DOHH2 (cell line): Measurements from ENCODE around the gene PNPLA7.
"Not testable (repeated sequence)": the region's sequence is repeated elsewhere in the genome, so short reads cannot be mapped to it uniquely, and the experiment has no call there.

Experiments used
- H3F3A ChIP-seq: fragments of 200-600 bp; sonication (generic), shearing (Covaris generic); 2 replicates; pipeline ENCODE4 v1.6.0; 2016; ENCODE audit warnings: antibody characterized with exemption, mild to moderate bottlenecking; ENCODE audit not compliant: control insufficient read depth, insufficient read depth
- H3K27ac ChIP-seq: fragments of 200-600 bp; sonication (generic); 2 replicates; pipeline ENCODE4 v1.5.1; 2014; ENCODE audit warnings: low read depth, mild to moderate bottlenecking, low read length, moderate library complexity
- H3K27me3 ChIP-seq: fragments of 200-600 bp; sonication (generic); 2 replicates; pipeline ENCODE4 v1.6.1; 2014; ENCODE audit warnings: mild to moderate bottlenecking, low read length, mixed read lengths; ENCODE audit not compliant: control insufficient read depth
- H3K36me3 ChIP-seq: fragments of 200-600 bp; sonication (generic); 2 replicates; pipeline ENCODE4 v1.6.1; 2014; ENCODE audit warnings: mild to moderate bottlenecking, low read length, moderate library complexity, mixed read lengths; ENCODE audit not compliant: control insufficient read depth
- H3K4me1 ChIP-seq: fragments of 200-600 bp; sonication (generic); 2 replicates; pipeline ENCODE4 v1.6.1; 2014; ENCODE audit warnings: mild to moderate bottlenecking, low read length, mixed read lengths; ENCODE audit not compliant: control insufficient read depth
- H3K4me2 ChIP-seq: fragments of 200-600 bp; sonication (generic); 2 replicates; pipeline ENCODE4 v1.6.0; 2014; ENCODE audit warnings: mild to moderate bottlenecking, low read length, moderate library complexity
- H3K4me3 ChIP-seq: fragments of 200-600 bp; sonication (generic); 2 replicates; pipeline ENCODE4 v1.5.1; 2014; ENCODE audit warnings: mild to moderate bottlenecking, low read length, mixed read lengths
- H3K79me2 ChIP-seq: fragments of 200-600 bp; sonication (generic); 2 replicates; pipeline ENCODE4 v1.6.1; 2014; ENCODE audit warnings: mild to moderate bottlenecking, low read length, mixed read lengths; ENCODE audit not compliant: control insufficient read depth
- H3K9me2 ChIP-seq: fragments of 200-600 bp; sonication (generic); replicated peaks from 2 replicates; pipeline ENCODE4 v1.6.1; 2014; ENCODE audit warnings: mild to moderate bottlenecking, low read length, mixed read lengths; ENCODE audit not compliant: control insufficient read depth
- H3K9me3 ChIP-seq: fragments of 200-600 bp; sonication (generic); 2 replicates; pipeline ENCODE4 v1.6.1; 2014; ENCODE audit warnings: antibody characterized with exemption, low read length, mixed read lengths; ENCODE audit not compliant: control insufficient read depth, insufficient read depth
- H4K20me1 ChIP-seq: fragments of 200-600 bp; sonication (generic); 2 replicates; pipeline ENCODE4 v1.6.0; 2014; ENCODE audit warnings: low read depth, mild to moderate bottlenecking, antibody characterized with exemption, low read length, moderate library complexity; ENCODE audit not compliant: control insufficient read depth, insufficient read depth
- EZH2phosphoT487 ChIP-seq: fragments of 200-600 bp; sonication (generic); IDR thresholded peaks from 2 replicates; pipeline ENCODE4 v1.6.1; 2017; ENCODE audit warnings: borderline replicate concordance, mild to moderate bottlenecking, antibody characterized with exemption, low read length, moderate library complexity, mixed read lengths
- TF ChIP-seq, protein P1 (sequence below): fragments of 200-600 bp; sonication (generic); IDR thresholded peaks from one replicate; pipeline ENCODE4 v1.5.1; 2014; ENCODE audit warnings: antibody characterized with exemption, mild to moderate bottlenecking, low read depth, low read length; ENCODE audit not compliant: poor library complexity, severe bottlenecking

PNPLA7 gene

DNA sequence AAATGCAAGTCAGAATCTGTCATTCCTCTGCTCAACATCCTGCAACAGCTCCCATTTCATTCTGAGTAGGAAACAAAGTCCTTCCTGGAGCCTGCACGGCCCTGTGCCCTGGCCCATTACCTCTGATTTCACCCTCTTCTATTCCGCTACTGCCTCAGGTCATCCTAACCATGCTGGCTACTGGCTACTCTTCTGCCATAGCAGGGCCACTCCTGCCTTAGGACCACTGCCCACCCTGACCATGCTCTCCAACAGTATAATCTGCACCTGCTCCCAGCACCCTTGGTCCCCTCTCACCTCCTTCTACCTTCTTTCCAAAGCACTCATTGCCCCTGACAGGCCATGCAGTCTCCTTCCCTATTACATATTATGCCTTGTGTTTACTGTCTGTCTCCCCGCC lies 20.4 kb upstream of the PNPLA7 start:
- Histone ChIP-seq H4K20me1 (no peaks in the 10 kb centered on the region), H3K4me2 (no peak overlapping the region), H3K36me3 (peaks cover 53% of the 10 kb centered on the region), H3K4me1 (peaks cover 19% of the 10 kb centered on the region), H3K27ac (no peak overlapping the region), H3K27me3 (no peaks in the 10 kb centered on the region), H3K4me3 (no peak overlapping the region), H3K9me2 (no peaks in the 10 kb centered on the region), H3K79me2 (peaks cover 43% of the 10 kb centered on the region), H3K9me3 (peaks cover 15% of the 10 kb centered on the region; the same call in 1 of the 2 replicates), H3F3A (peaks cover 8% of the 10 kb centered on the region)
- TF ChIP-seq, protein P1, sequence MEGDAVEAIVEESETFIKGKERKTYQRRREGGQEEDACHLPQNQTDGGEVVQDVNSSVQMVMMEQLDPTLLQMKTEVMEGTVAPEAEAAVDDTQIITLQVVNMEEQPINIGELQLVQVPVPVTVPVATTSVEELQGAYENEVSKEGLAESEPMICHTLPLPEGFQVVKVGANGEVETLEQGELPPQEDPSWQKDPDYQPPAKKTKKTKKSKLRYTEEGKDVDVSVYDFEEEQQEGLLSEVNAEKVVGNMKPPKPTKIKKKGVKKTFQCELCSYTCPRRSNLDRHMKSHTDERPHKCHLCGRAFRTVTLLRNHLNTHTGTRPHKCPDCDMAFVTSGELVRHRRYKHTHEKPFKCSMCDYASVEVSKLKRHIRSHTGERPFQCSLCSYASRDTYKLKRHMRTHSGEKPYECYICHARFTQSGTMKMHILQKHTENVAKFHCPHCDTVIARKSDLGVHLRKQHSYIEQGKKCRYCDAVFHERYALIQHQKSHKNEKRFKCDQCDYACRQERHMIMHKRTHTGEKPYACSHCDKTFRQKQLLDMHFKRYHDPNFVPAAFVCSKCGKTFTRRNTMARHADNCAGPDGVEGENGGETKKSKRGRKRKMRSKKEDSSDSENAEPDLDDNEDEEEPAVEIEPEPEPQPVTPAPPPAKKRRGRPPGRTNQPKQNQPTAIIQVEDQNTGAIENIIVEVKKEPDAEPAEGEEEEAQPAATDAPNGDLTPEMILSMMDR = no peak
- no peak for TF ChIP-seq EZH2phosphoT487

DNA sequence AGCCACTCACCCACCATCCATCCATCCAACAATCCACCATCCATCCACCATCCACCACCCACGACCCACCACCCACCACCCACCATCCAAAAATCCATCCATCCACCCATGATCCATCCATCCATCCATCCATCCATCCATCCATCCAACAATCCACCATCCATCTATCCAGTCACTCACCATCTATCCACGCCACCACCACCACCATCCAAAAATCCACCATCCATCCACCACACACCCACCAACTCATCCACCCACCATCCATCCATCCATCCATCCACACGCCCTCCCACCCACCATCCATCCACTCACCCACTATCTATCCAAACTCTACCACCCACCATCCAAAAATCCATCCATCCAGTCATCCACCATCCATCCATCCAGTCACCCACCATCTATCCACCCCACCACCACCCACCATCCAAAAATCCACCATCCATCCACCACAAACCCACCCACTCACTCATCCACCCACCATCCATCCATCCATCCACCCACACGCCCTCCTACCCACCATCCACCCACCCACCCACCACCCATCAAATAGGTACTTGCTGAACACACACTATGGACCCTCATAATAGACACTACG lies 19.5 kb upstream of the PNPLA7 start:
- Histone ChIP-seq H3F3A (peaks cover 6% of the 10 kb centered on the region), H4K20me1 (no peaks in the 10 kb centered on the region), H3K27ac (no peak overlapping the region), H3K36me3 (peaks cover 48% of the 10 kb centered on the region), H3K4me2 (no peak overlapping the region), H3K9me3 (peaks cover 15% of the 10 kb centered on the region; the same call in 1 of the 2 replicates), H3K4me3 (no peak overlapping the region), H3K9me2 (no peaks in the 10 kb centered on the region), H3K27me3 (no peaks in the 10 kb centered on the region), H3K79me2 (peaks cover 35% of the 10 kb centered on the region), H3K4me1 (peaks cover 10% of the 10 kb centered on the region)
- TF ChIP-seq, protein P1 = no peak
- TF ChIP-seq EZH2phosphoT487 = no peak

DNA sequence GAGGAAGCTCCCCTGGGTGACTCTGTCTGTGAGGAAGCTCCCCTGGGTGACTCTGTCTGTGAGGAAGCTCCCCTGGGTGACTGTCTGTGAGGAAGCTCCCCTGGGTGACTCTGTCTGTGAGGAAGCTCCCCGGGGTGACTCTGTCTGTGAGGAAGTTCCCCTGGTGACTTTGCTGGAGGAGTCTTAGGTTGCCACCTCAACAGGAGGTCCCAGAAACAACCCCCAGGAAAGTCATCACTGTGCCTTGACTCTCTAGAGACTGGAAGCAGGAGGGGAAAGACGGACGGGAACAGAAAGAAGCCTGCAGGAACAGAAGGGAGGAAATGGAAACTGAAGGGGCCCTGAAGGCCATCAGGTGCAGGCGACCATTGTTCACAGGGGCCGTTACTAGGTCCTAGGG lies 18.2 kb upstream of the PNPLA7 start:
- H3K4me3 ChIP-seq, H3K9me2 ChIP-seq, H3K27me3 ChIP-seq, H4K20me1 ChIP-seq, H3K4me2 ChIP-seq, H3K4me1 ChIP-seq, H3F3A ChIP-seq: not testable (repeated sequence)
- peaks cover 28% of the 10 kb centered on the region for H3K79me2 ChIP-seq
- peaks cover 15% of the 10 kb centered on the region; the same call in 1 of the 2 replicates for H3K9me3 ChIP-seq
- H3K27ac ChIP-seq = peak overlapping the region; percentile 47
- peaks cover 50% of the 10 kb centered on the region for H3K36me3 ChIP-seq

DNA sequence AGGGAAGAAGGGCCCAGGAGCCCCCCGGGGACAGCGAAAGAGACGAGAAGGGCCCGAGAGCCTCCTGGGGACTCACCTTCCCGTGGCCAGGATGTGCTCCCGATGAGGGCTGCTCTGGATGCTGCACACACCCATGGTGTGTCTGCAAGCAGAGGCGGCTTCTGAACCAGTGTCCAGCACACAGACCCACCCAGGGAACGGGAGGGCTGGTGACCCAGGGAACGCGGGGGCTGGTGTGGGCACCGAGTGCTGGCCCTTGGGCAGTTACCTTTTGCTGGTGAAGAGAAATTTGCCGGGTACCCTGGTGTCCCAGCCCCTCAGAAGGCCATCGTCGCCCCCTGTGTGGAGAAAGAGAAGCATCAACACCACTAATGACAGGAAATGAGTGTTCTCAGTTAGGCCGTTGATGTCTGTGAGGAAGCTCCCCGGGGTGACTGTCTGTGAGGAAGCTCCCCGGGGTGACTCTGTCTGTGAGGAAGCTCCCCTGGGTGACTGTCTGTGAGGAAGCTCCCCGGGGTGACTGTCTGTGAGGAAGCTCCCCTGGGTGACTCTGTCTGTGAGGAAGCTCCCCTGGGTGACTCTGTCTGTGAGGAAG lies 14.7 kb upstream of the PNPLA7 start:
- H4K20me1 ChIP-seq = no peaks in the 10 kb centered on the region
- no peak overlapping the region for H3K4me3 ChIP-seq
- H3K36me3 ChIP-seq = peaks cover 52% of the 10 kb centered on the region
- H3K79me2 ChIP-seq = peaks cover 14% of the 10 kb centered on the region
- peaks cover 6% of the 10 kb centered on the region for H3F3A ChIP-seq
- TF ChIP-seq, protein P1 = no peak
- TF ChIP-seq EZH2phosphoT487 = no peak
- H3K9me2 ChIP-seq = no peaks in the 10 kb centered on the region
- no peak overlapping the region for H3K4me2 ChIP-seq
- peaks cover 10% of the 10 kb centered on the region; the same call in 1 of the 2 replicates for H3K9me3 ChIP-seq
- H3K27ac ChIP-seq = no peak overlapping the region; the same call in 1 of the 2 replicates
- H3K27me3 ChIP-seq = no peaks in the 10 kb centered on the region
- peaks cover 5% of the 10 kb centered on the region; the same call in 1 of the 2 replicates for H3K4me1 ChIP-seq
